Prostate gland (tissue), 2 donors: ENCODE results near the gene CCDC78.

Experiments used
- POLR2A ChIP-seq: fragments of 450-650 bp; IDR thresholded peaks from one replicate; pipeline ENCODE4 v1.6.1; 2016; ENCODE audit warnings: antibody characterized with exemption, mild to moderate bottlenecking
- POLR2AphosphoS5 ChIP-seq: sonication (generic); formaldehyde crosslinking; IDR thresholded peaks from one replicate; pipeline ENCODE4 v1.6.1; 2017; ENCODE audit warnings: antibody characterized with exemption
- TF ChIP-seq, protein P1 (sequence below), 4 experiments: fragments of 200-600 bp in 2 of 4; fragments of 450-650 bp in 2 of 4; sonication (generic) in 2 of 4; IDR thresholded peaks; 1 replicate in 3 of 4; 2 replicates in 1 of 4; pipeline ENCODE4 v1.5.1; 2016 to 2019; ENCODE audit warnings: antibody characterized with exemption in 4 of 4, mild to moderate bottlenecking in 2 of 4, moderate library complexity in 2 of 4

- TF ChIP-seq POLR2A = no peak
- TF ChIP-seq, protein P1, sequence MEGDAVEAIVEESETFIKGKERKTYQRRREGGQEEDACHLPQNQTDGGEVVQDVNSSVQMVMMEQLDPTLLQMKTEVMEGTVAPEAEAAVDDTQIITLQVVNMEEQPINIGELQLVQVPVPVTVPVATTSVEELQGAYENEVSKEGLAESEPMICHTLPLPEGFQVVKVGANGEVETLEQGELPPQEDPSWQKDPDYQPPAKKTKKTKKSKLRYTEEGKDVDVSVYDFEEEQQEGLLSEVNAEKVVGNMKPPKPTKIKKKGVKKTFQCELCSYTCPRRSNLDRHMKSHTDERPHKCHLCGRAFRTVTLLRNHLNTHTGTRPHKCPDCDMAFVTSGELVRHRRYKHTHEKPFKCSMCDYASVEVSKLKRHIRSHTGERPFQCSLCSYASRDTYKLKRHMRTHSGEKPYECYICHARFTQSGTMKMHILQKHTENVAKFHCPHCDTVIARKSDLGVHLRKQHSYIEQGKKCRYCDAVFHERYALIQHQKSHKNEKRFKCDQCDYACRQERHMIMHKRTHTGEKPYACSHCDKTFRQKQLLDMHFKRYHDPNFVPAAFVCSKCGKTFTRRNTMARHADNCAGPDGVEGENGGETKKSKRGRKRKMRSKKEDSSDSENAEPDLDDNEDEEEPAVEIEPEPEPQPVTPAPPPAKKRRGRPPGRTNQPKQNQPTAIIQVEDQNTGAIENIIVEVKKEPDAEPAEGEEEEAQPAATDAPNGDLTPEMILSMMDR (IDR thresholded peaks at IDR 0.05) = no peak
- no peak for TF ChIP-seq POLR2AphosphoS5
Measured at GRCh38 chr16:722835-723633, 3.2 kb downstream of the CCDC78 start.
